ENCODE measurements around the gene FANCI. TPM values are rescaled to one million over a fixed set of nuclear protein-coding genes. Genes with fewer than 3 reads are reported as not detected.
A peak's percentile ranks its signal among the peaks of the same experiment; 100 is the strongest.

Gene FANCI
- total RNA-seq, 1 donor from 2014 or later: 4.1 TPM

DNA sequence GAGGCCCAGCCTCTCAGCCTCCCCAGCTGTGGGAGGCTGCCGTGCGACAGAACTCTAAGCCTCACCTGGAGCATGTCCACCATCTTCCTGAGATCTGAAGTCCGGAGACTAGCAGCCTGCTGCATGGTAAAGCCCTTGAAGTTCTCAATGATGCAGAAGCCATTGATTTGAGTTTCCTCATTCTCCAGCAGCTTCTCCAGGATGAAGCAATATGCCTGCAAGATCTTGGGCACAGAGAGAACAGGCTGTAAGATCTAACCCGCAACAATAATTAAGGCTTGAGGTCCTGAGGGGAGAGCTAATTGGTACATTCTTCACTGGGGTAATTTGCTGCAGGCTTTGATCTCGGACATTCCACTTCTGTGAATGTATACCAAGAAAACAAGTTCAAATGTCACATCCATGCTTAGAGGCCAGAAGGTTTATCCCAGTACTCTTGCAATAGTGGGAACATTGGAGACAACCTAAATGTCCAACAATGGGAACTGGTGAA is 32.1 kb upstream of the FANCI start:
- TF ChIP-seq, protein P1, sequence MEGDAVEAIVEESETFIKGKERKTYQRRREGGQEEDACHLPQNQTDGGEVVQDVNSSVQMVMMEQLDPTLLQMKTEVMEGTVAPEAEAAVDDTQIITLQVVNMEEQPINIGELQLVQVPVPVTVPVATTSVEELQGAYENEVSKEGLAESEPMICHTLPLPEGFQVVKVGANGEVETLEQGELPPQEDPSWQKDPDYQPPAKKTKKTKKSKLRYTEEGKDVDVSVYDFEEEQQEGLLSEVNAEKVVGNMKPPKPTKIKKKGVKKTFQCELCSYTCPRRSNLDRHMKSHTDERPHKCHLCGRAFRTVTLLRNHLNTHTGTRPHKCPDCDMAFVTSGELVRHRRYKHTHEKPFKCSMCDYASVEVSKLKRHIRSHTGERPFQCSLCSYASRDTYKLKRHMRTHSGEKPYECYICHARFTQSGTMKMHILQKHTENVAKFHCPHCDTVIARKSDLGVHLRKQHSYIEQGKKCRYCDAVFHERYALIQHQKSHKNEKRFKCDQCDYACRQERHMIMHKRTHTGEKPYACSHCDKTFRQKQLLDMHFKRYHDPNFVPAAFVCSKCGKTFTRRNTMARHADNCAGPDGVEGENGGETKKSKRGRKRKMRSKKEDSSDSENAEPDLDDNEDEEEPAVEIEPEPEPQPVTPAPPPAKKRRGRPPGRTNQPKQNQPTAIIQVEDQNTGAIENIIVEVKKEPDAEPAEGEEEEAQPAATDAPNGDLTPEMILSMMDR (IDR thresholded peaks at IDR 0.05): no peak

DNA sequence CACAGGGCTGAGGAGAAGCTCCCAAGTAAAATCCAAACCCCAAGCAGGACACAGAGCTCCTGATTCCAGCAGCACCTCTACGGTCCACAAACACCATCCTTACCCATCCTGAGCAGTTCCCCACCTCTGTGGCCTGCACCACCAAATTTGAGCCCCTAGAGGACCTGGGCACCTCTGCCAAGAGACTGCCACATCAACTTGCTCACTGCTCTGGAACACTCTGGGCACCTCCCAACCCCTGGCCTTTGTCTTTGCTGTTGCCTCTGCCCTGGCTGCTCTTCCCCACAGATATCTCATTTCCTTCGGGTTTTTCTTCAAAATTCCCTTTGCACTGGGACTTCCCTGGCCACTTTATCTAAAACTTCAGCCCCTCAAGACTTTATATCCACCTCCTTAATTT is 28.2 kb upstream of the FANCI start:
- ATAC-seq: no peak
- Histone ChIP-seq H3K4me3 (no peak overlapping the region), H3K36me3 (no peaks in the 10 kb centered on the region), H3K27ac (no peak overlapping the region), H3K27me3 (no peaks in the 10 kb centered on the region), H3K9me3 (no peaks in the 10 kb centered on the region), H3K4me1 (no peaks in the 10 kb centered on the region)
- DNase-seq: no peak
- TF ChIP-seq, protein P1 (IDR thresholded peaks at IDR 0.05): no peak
- intact Hi-C loops (cut with DNase I): no loop called here

More for the DNA sequence above, 32.1 kb upstream of the FANCI start:
- H3K4me1 ChIP-seq: no peaks in the 10 kb centered on the region
- ATAC-seq: no peak
- intact Hi-C loops (cut with DNase I): no loop called here
- no peak overlapping the region for H3K4me3 ChIP-seq
- no peaks in the 10 kb centered on the region for H3K9me3 ChIP-seq
- H3K27me3 ChIP-seq: no peaks in the 10 kb centered on the region
- no peaks in the 10 kb centered on the region for H3K36me3 ChIP-seq
- no peak overlapping the region for H3K27ac ChIP-seq
- DNase-seq: no peak

DNA sequence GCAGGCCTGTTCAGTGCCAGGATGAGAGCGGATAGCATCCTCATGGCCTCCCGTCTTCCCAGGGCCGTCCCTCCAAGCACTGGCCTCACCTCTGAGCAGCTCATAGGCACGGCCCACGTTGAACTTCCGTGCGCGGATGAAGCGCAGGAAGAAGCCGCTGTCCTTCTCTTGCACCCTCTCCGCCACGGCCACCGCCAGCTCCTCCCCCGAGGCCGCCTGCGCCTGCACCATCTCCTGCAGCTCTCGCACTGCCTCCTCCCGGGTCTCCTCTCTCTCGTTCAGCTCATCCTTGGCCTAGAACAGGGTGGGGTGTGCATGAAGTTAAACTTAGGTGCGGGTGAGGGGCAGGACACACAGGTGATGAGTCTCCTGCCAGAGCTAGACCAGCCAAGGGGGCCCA is 26.7 kb upstream of the FANCI start:
- no peak overlapping the region for H3K4me3 ChIP-seq
- TF ChIP-seq, protein P1 (IDR thresholded peaks at IDR 0.05): no peak
- no peak overlapping the region for H3K27ac ChIP-seq
- intact Hi-C loops (cut with DNase I): no loop called here
- H3K4me1 ChIP-seq: no peaks in the 10 kb centered on the region
- DNase-seq (no peak), ATAC-seq (peak; percentile 12)
- no peaks in the 10 kb centered on the region for H3K27me3 ChIP-seq
- no peaks in the 10 kb centered on the region for H3K36me3 ChIP-seq
- no peaks in the 10 kb centered on the region for H3K9me3 ChIP-seq

DNA sequence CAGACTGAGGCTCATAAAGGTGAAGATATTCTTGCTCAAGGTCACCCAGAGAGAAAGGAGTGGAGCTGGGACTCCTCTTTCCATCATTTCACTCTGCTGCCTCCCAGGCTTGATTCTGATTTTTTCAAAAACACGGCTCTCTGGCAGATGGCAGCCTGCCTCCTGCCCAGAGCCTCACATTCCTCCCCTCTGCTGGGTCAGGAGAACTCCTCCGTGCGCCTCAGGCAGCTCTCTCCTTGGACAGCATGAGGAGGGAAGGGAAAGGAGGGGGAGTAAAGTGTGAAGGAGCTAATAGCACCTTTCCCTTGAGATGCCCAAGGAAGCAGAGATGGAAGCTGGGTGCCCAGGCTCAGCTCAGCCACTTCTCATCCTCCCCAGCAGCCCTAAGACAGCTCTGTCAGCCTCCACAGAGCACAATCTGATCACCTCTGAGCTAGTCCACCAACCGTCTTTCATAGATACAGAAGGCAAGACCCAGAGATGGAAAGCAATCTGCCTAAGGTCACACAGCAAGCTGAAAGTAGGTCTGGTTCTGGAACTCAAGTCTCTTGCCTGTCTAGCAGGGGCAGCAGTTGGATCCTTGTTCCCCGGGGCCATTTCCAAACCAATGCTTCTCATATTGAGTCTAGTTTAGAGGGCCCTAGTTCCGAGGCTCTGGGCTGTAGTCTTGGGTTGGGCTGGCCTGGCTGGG is 25.9 kb upstream of the FANCI start:
- intact Hi-C loops (cut with DNase I): no loop called here
- no peaks in the 10 kb centered on the region for H3K27me3 ChIP-seq
- TF ChIP-seq, protein P1 (IDR thresholded peaks at IDR 0.05): no peak
- DNase-seq (no peak), ATAC-seq (no peak)
- H3K27ac ChIP-seq: no peak overlapping the region
- H3K36me3 ChIP-seq: no peaks in the 10 kb centered on the region
- H3K4me1 ChIP-seq: no peaks in the 10 kb centered on the region
- no peaks in the 10 kb centered on the region for H3K9me3 ChIP-seq
- H3K4me3 ChIP-seq: no peak overlapping the region

DNA sequence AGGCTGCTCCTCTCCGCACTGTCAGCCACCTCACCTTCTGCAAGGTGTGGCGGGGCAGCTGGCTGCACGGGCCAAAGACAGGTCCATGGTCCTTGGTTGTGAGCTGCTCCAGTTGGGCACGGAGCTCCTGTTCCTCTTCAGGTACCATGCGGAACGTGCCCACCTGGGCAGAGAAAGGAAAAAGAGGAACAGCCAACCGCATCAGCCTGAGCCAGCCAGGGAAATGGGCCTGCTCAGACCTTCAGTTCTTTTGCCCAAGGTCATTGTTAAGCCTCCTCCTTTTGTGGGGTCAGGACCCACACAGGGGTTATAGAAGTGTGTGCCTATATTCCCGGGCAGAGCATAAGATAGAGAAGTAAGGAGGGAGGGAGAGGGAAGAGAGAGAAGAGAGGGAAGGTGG is 25.2 kb upstream of the FANCI start:
- intact Hi-C loops (cut with DNase I): no loop called here
- no peak overlapping the region for H3K4me3 ChIP-seq
- DNase-seq (no peak), ATAC-seq (no peak)
- no peaks in the 10 kb centered on the region for H3K27me3 ChIP-seq
- H3K9me3 ChIP-seq: no peaks in the 10 kb centered on the region
- H3K4me1 ChIP-seq: no peaks in the 10 kb centered on the region
- no peaks in the 10 kb centered on the region for H3K36me3 ChIP-seq
- TF ChIP-seq, protein P1 (IDR thresholded peaks at IDR 0.05): no peak
- H3K27ac ChIP-seq: no peak overlapping the region
